HG03039 (cell line): Measurements from ENCODE around the gene UNC13B.

ENCODE experiments used
- ATAC-seq: cut with Tn5 transposase; IDR thresholded peaks from one replicate; pipeline ENCODE4 v1.9.1; 2021; ENCODE audit warnings: mild to moderate bottlenecking, moderate library complexity; ENCODE audit not compliant: unreplicated experiment

UNC13B gene

GRCh38 chr9:35318741-35319140, 156.9 kb downstream of the UNC13B start:
- ATAC-seq: no peak

- ATAC-seq: no peak
Measured at GRCh38 chr9:35322075-35322885, 160.5 kb downstream of the UNC13B start.

GRCh38 chr9:35324966-35325365, 163.2 kb downstream of the UNC13B start:
- ATAC-seq: no peak

- no peak for ATAC-seq
Measured at GRCh38 chr9:35333551-35333950, 171.7 kb downstream of the UNC13B start.

- no peak for ATAC-seq
Measured at GRCh38 chr9:35335164-35335563, 173.4 kb downstream of the UNC13B start.

- no peak for ATAC-seq
Measured at GRCh38 chr9:35338086-35338485, 176.3 kb downstream of the UNC13B start.

GRCh38 chr9:35338561-35339274, 176.9 kb downstream of the UNC13B start:
- no peak for ATAC-seq

- no peak for ATAC-seq
Measured at GRCh38 chr9:35340046-35340445, 178.2 kb downstream of the UNC13B start.

GRCh38 chr9:35341021-35341420, 179.2 kb downstream of the UNC13B start:
- no peak for ATAC-seq

GRCh38 chr9:35341585-35341984, 179.8 kb downstream of the UNC13B start:
- no peak for ATAC-seq

GRCh38 chr9:35342221-35342958, 180.6 kb downstream of the UNC13B start:
- no peak for ATAC-seq

- no peak for ATAC-seq
Measured at GRCh38 chr9:35348109-35348508, 186.3 kb downstream of the UNC13B start.

GRCh38 chr9:35349287-35349990, 187.6 kb downstream of the UNC13B start:
- ATAC-seq: no peak

- ATAC-seq: no peak
Measured at GRCh38 chr9:35350212-35350611, 188.4 kb downstream of the UNC13B start.

GRCh38 chr9:35350827-35351549, 189.2 kb downstream of the UNC13B start:
- ATAC-seq: no peak

- no peak for ATAC-seq
Measured at GRCh38 chr9:35353731-35354365, 192.0 kb downstream of the UNC13B start.

GRCh38 chr9:35355939-35356338, 194.1 kb downstream of the UNC13B start:
- no peak for ATAC-seq

GRCh38 chr9:35357116-35357515, 195.3 kb downstream of the UNC13B start:
- ATAC-seq: no peak

GRCh38 chr9:35357826-35358225, 196.0 kb downstream of the UNC13B start:
- ATAC-seq: no peak
